ENCODE data around the gene PDCD11.

DNA sequence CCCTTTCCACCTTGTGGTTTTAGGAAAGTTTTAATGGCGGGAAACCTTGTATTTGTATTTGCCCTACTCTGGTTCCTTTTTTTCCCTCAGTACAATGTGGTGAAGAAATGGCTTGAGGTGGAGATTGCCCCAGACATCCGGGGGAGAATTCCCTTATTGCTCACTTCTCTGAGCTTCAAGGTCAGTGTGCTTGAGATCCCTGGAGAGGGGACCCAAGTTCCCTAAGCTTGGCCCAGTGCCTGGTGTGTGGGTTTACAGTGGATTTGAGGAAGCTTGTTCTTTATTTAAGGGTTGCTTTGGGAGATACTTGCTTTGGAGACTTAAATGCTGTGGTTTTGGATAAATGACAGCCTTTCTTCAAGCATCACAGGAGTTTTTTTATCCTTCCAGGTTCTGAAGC, 37.4 kb downstream of the PDCD11 start:
- no peak for TF ChIP-seq JUN (CRISPR knock-in tag; IDR thresholded peaks at IDR 0.05)
- TF ChIP-seq, protein P1, sequence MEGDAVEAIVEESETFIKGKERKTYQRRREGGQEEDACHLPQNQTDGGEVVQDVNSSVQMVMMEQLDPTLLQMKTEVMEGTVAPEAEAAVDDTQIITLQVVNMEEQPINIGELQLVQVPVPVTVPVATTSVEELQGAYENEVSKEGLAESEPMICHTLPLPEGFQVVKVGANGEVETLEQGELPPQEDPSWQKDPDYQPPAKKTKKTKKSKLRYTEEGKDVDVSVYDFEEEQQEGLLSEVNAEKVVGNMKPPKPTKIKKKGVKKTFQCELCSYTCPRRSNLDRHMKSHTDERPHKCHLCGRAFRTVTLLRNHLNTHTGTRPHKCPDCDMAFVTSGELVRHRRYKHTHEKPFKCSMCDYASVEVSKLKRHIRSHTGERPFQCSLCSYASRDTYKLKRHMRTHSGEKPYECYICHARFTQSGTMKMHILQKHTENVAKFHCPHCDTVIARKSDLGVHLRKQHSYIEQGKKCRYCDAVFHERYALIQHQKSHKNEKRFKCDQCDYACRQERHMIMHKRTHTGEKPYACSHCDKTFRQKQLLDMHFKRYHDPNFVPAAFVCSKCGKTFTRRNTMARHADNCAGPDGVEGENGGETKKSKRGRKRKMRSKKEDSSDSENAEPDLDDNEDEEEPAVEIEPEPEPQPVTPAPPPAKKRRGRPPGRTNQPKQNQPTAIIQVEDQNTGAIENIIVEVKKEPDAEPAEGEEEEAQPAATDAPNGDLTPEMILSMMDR (IDR thresholded peaks at IDR 0.05): no peak
- TF ChIP-seq TCF7 (CRISPR knock-in tag; IDR thresholded peaks at IDR 0.05; ENCODE audit: low read depth): no peak
- TF ChIP-seq NR3C1 (CRISPR knock-in tag; conservative IDR thresholded peaks at IDR 0.05; ENCODE audit: low read depth): no peak
- no peak for TF ChIP-seq ZNF671 (CRISPR knock-in tag; IDR thresholded peaks at IDR 0.05)
- TF ChIP-seq NFYB (CRISPR knock-in tag; conservative IDR thresholded peaks at IDR 0.05; ENCODE audit: low read depth): no peak
- TF ChIP-seq, protein P2, sequence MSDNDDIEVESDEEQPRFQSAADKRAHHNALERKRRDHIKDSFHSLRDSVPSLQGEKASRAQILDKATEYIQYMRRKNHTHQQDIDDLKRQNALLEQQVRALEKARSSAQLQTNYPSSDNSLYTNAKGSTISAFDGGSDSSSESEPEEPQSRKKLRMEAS (CRISPR knock-in tag; IDR thresholded peaks at IDR 0.05): no peak
- TF ChIP-seq MXD4 (CRISPR knock-in tag; IDR thresholded peaks at IDR 0.05; ENCODE audit: borderline replicate concordance): no peak
- no peak for TF ChIP-seq ATF1 (CRISPR knock-in tag; IDR thresholded peaks at IDR 0.05)
- TF ChIP-seq, protein P3, sequence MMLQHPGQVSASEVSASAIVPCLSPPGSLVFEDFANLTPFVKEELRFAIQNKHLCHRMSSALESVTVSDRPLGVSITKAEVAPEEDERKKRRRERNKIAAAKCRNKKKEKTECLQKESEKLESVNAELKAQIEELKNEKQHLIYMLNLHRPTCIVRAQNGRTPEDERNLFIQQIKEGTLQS (CRISPR knock-in tag; conservative IDR thresholded peaks at IDR 0.05): no peak
- TF ChIP-seq, protein P4, sequence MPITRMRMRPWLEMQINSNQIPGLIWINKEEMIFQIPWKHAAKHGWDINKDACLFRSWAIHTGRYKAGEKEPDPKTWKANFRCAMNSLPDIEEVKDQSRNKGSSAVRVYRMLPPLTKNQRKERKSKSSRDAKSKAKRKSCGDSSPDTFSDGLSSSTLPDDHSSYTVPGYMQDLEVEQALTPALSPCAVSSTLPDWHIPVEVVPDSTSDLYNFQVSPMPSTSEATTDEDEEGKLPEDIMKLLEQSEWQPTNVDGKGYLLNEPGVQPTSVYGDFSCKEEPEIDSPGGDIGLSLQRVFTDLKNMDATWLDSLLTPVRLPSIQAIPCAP (CRISPR knock-in tag; IDR thresholded peaks at IDR 0.05): no peak
- TF ChIP-seq, protein P5, sequence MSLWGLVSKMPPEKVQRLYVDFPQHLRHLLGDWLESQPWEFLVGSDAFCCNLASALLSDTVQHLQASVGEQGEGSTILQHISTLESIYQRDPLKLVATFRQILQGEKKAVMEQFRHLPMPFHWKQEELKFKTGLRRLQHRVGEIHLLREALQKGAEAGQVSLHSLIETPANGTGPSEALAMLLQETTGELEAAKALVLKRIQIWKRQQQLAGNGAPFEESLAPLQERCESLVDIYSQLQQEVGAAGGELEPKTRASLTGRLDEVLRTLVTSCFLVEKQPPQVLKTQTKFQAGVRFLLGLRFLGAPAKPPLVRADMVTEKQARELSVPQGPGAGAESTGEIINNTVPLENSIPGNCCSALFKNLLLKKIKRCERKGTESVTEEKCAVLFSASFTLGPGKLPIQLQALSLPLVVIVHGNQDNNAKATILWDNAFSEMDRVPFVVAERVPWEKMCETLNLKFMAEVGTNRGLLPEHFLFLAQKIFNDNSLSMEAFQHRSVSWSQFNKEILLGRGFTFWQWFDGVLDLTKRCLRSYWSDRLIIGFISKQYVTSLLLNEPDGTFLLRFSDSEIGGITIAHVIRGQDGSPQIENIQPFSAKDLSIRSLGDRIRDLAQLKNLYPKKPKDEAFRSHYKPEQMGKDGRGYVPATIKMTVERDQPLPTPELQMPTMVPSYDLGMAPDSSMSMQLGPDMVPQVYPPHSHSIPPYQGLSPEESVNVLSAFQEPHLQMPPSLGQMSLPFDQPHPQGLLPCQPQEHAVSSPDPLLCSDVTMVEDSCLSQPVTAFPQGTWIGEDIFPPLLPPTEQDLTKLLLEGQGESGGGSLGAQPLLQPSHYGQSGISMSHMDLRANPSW (CRISPR knock-in tag; conservative IDR thresholded peaks at IDR 0.05; ENCODE audit: low read depth): no peak
